Lower leg skin (tissue), 4 donors: ENCODE data around the gene TESPA1. TPM values are rescaled to one million over a fixed set of nuclear protein-coding genes. Genes with fewer than 3 reads are reported as not detected.

Experiments used
- DNase-seq, 2 donors: peaks; one replicate each; pipeline ENCODE4 v3.0.0-alpha.2; 2019; ENCODE audit warnings: low spot score in 2 of 2
- H3K4me3 ChIP-seq: fragments of 200-600 bp; sonication (generic); 2 replicates; pipeline ENCODE4 v1.5.1; 2017; ENCODE audit warnings: mild to moderate bottlenecking, low read depth; ENCODE audit not compliant: poor library complexity, severe bottlenecking
- CTCF ChIP-seq, 3 donors: fragments of 450-650 bp; IDR thresholded peaks; one replicate each; pipeline ENCODE4 v1.5.1; 2016; ENCODE audit warnings: antibody characterized with exemption in 3 of 3, mild to moderate bottlenecking in 3 of 3, moderate library complexity in 2 of 3
- POLR2A ChIP-seq, 2 donors: fragments of 450-650 bp; IDR thresholded peaks; one replicate each; pipeline ENCODE4 v1.6.1; 2016 to 2017; ENCODE audit warnings: antibody characterized with exemption in 2 of 2, mild to moderate bottlenecking in 1 of 2, moderate library complexity in 1 of 2
- WGBS, 2 donors: methylation state at CpG; one replicate each; pipeline ENCODE4 v1.1.5; 2018; 5-methylcytosine and 5-hydroxymethylcytosine counted together
- intact Hi-C: fragments of 100-400 bp; cut with DNase I; formaldehyde crosslinking; loops from one replicate; pipeline ENCODE4 v1.15.0; 2023; ENCODE audit warnings: low total_unique reads
- total RNA-seq, 4 donors: library from RNA; depleted of rRNA; stranded (reverse); fragments of >200 nt; gene quantifications; one replicate each; pipeline ENCODE4 v1.1.0, GENCODE V29; 2016

Gene TESPA1, protein sequence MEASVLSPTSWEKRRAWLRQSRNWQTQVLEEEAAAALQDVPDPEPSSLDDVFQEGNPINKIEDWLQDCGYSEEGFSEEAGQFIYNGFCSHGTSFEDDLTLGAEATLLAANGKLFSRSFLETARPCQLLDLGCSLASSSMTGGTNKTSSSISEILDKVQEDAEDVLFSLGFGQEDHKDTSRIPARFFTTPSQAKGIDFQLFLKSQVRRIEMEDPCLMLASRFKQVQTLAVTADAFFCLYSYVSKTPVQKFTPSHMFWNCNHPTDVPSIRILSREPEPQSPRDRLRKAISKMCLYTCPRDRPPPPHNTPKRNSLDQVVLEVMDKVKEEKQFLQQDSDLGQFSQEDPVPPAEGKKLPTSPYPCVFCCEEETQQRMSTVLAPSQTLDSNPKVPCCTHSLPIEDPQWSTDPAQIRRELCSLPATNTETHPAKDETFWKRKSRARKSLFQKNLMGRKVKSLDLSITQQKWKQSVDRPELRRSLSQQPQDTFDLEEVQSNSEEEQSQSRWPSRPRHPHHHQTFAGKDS
- total RNA-seq, result under 1 TPM in 1 of 4 donors, not detected in 3; 0.68 TPM

- 54 to 55% methylated on average over 12 of the region's 12 CpGs for WGBS, 2 donors
- H3K4me3 ChIP-seq, result no peak within 1 kb of the TSS
- DNase-seq, result peak; percentile 62 to 91
- intact Hi-C loops, result no loop called here
- no peak for TF ChIP-seq CTCF (IDR thresholded peaks at IDR 0.05)
- TF ChIP-seq POLR2A (IDR thresholded peaks at IDR 0.05), result no peak
Observed at GRCh38 chr12:54984658-54985376, at the start of gene TESPA1. TESPA1 (minus strand) TSS chr12:54984762; CDS start chr12:54974562, 10,200 bp downstream.

- no peak overlapping the region for H3K4me3 ChIP-seq
- DNase-seq, result no peak
- intact Hi-C loops, result no loop called here
- WGBS, 2 donors, result 43 to 62% methylated on average over 5 to 6 of the region's 6 CpGs
- TF ChIP-seq POLR2A (IDR thresholded peaks at IDR 0.05), result no peak
- TF ChIP-seq CTCF (IDR thresholded peaks at IDR 0.05), result no peak
Observed at GRCh38 chr12:55034218-55034617, 49.7 kb upstream of the TESPA1 start.

GRCh38 chr12:55025508-55025907 is 40.9 kb upstream of the TESPA1 start:
- H3K4me3 ChIP-seq, result no peak overlapping the region
- intact Hi-C loops, result no loop called here
- no peak for DNase-seq
- WGBS, 2 donors, result 66 to 71% methylated on average over 2 of the region's 2 CpGs
- TF ChIP-seq POLR2A (IDR thresholded peaks at IDR 0.05), result no peak
- TF ChIP-seq CTCF (IDR thresholded peaks at IDR 0.05), result no peak

DNA sequence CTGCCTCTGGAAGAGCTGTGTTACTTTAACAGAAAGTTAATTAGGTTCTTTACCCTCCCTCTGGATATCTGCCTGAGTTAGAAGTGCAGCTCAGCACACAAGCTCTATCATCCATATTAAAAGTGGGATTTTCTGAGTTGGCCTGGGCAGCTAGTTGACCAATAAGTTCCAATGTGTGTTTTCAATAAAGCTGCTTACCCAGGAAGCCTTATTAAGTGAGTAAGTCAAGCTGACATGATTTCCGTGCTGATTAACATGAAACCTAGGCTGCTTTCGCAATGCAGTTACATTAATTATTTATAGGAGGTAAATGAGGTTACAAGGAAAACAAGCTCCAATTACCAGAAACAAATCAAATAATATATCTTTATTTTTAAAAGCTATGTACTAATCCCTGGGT is 40.0 kb upstream of the TESPA1 start:
- H3K4me3 ChIP-seq, result no peak overlapping the region
- no peak for DNase-seq
- intact Hi-C loops, result no loop called here
- TF ChIP-seq POLR2A (IDR thresholded peaks at IDR 0.05), result no peak
- TF ChIP-seq CTCF (IDR thresholded peaks at IDR 0.05), result no peak
- 43 to 60% methylated on average over 2 of the region's 2 CpGs for WGBS, 2 donors

DNA sequence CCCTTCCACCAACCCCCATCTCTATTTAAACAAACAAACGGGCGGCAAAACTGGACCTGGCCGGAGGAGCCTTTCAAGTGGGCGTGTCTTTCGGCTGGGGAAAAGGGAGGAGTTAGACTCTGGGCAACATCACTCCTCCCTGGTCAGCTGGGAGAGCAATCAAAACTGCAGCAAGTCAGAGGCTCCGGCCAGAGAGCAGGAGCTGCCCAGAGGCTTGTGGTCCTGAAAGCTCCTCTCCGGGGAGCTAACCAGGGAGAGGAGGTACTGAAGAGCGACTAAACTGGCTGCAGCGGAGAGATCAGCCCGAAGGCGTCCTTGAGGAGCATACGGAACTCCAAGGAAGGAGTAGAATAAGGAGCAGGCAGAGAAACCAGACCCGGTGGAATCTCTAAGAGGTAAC is 35.2 kb upstream of the TESPA1 start, which contains the start of gene NEUROD4:
TSS of gene NEUROD4 (plus strand) at position 191 of the 400 bp plus-strand sequence. CDS start 6,466 bp downstream, outside the sequence.
- intact Hi-C loops, result no loop called here
- peak in 1 of 2 donors; percentile 13 for DNase-seq
- WGBS, 2 donors, result 2 to 4% methylated on average over 13 of the region's 13 CpGs
- TF ChIP-seq CTCF (IDR thresholded peaks at IDR 0.05), result no peak
- TF ChIP-seq POLR2A (IDR thresholded peaks at IDR 0.05), result no peak
- no peak within 1 kb of the TSS for H3K4me3 ChIP-seq
